Stimulated activated naive B cell treated with anti-CD40 and anti-IgM and Interleukin-4, amounts not matched to agents 10 μg/mL and 1 μg/mL and 100 μg/mL, for 72 hours (primary cell): ENCODE results near the gene ZBTB17.
A peak's percentile ranks its signal among the peaks of the same experiment; 100 is the strongest.

Experiments
- ATAC-seq, 2 donors: fragments of 150-1000 bp; cut with Tn5 transposase; replicated peaks; 2 replicates each; pipeline ENCODE4 v1.10.0; 2021; ENCODE audit warnings: moderate library complexity in 1 of 2
- DNase-seq: peaks from one replicate; pipeline ENCODE4 v3.0.0; 2021
- H3K27ac Mint-ChIP-seq: one replicate; pipeline ENCODE4 v1.8.0; 2022; ENCODE audit warnings: mild to moderate bottlenecking, mixed read lengths
- H3K27me3 Mint-ChIP-seq, 2 donors: one replicate each; pipeline ENCODE4 v1.8.0; 2022; ENCODE audit warnings: mixed read lengths in 2 of 2
- H3K36me3 Mint-ChIP-seq, 2 donors: one replicate each; pipeline ENCODE4 v1.8.0; 2022; ENCODE audit warnings: mixed read lengths in 2 of 2, mild to moderate bottlenecking in 1 of 2
- H3K4me1 Mint-ChIP-seq, 2 donors: one replicate each; pipeline ENCODE4 v1.8.0; 2022; ENCODE audit warnings: mixed read lengths in 2 of 2, mild to moderate bottlenecking in 1 of 2
- H3K4me3 Mint-ChIP-seq, 2 donors: one replicate each; pipeline ENCODE4 v1.8.0; 2022; ENCODE audit warnings: mild to moderate bottlenecking in 2 of 2, mixed read lengths in 2 of 2, moderate library complexity in 1 of 2
- H3K9me3 Mint-ChIP-seq, 2 donors: one replicate each; pipeline ENCODE4 v1.8.0; 2022; ENCODE audit warnings: mixed read lengths in 2 of 2, mild to moderate bottlenecking in 1 of 2

The ZBTB17 gene

DNA sequence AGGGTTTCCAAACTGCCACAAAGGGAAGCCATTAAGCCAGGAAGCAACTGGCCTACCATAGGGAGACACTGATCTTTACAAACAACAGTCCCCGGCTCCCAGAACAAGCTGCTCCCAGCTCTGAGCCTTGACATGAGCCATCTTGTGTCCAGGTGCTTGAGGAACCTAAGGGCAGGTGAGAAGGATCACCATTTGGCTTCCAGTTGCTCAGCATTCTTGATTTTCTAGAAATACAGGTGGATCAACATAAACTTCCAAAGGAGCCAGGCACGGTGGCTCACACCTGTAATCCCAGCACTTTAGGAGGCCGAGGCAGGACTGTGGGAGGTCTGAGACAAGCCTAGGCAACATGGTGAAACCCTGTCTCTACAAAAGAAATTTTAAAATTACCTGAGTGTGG, 21.6 kb downstream of the ZBTB17 start:
- Mint-ChIP-seq H3K4me3 (no peak overlapping the region), H3K36me3 (peaks cover 45 to 72% of the 10 kb centered on the region in 2 donors), H3K27me3 (no peaks in the 10 kb centered on the region), H3K4me1 (peaks cover 70 to 93% of the 10 kb centered on the region in 2 donors), H3K9me3 (no peaks in the 10 kb centered on the region), H3K27ac (no peak overlapping the region)
- ATAC-seq (no peak), DNase-seq (no peak)

GRCh38 chr1:15953791-15954241, 22.1 kb downstream of the ZBTB17 start:
- no peaks in the 10 kb centered on the region for H3K27me3 Mint-ChIP-seq
- no peak overlapping the region for H3K4me3 Mint-ChIP-seq
- peaks cover 72 to 93% of the 10 kb centered on the region in 2 donors for H3K4me1 Mint-ChIP-seq
- peaks cover 48 to 72% of the 10 kb centered on the region in 2 donors for H3K36me3 Mint-ChIP-seq
- H3K27ac Mint-ChIP-seq, result peak overlapping the region; percentile 51
- ATAC-seq, result no peak
- no peak for DNase-seq
- no peaks in the 10 kb centered on the region for H3K9me3 Mint-ChIP-seq

DNA sequence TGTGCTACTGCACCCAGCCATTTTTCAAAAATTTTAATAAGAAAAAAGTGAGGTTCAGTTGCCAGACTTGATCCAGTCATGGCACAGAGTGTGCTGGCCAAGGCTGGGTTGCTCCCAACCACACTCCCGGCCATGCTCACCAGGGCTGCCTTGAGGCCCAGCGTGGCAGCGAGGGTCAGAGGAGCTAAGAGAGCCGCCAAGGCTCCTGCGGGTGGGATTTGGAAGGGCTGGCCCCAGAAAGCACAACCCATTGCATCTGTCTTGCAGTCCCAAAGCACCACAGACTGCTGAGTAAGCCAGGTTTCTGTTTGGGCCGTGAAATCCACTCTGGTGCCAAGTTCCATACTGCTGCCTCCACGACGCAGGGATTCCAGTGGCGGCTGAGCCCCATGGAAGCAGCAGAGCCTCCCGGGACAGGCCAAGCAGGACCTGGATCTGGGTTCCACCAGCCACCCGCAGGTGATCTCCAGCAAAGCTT, 22.6 kb downstream of the ZBTB17 start:
- no peaks in the 10 kb centered on the region for H3K27me3 Mint-ChIP-seq
- peaks cover 72 to 93% of the 10 kb centered on the region in 2 donors for H3K4me1 Mint-ChIP-seq
- ATAC-seq (no peak), DNase-seq (no peak)
- H3K4me3 Mint-ChIP-seq, result no peak overlapping the region
- H3K9me3 Mint-ChIP-seq, result no peaks in the 10 kb centered on the region
- H3K27ac Mint-ChIP-seq, result peak overlapping the region; percentile 51
- H3K36me3 Mint-ChIP-seq, result peaks cover 46 to 67% of the 10 kb centered on the region in 2 donors

- H3K36me3 Mint-ChIP-seq, result peaks cover 48 to 66% of the 10 kb centered on the region in 2 donors
- no peak for DNase-seq
These were observed 23.3 kb downstream of the ZBTB17 start for GRCh38 chr1:15952317-15953258.

DNA sequence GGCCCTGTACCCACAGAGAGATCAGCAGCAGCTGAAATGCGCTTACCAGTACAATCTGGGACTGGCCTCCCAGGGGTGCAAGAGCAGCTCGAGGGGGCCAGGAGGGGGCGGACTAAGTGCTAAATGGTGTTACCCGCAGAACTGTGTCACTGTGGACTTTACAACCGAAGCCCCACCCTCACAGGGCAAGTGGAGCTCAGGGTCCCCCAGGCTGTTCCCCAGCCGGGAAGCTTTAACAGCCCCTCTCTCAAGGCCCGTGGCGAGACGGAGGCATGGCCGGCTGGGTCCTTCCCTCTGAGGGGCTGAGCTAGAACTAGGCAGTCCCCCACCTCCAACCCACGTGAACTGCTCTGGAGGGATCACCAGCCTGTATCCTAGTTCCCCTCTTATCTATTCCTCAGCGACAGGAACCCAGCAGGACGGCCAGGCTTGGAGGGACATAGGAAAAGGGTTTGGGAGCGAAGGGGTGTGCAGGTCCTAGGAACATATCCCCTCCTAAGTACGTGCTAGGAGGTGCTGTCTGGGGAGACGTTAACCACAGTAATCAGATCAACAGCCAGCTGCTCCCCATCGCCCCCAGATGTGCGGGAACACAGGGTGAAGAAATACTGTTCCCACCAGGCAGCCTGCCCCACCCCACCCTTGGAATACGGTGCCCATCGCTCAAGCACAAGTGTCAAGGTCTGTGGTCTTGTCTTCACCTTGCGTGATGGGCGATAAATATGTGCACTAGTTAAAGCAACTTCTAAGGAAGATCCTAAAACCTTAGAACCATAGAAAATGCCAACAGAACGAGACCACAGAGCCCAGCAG, 24.4 kb downstream of the ZBTB17 start:
- no peak for DNase-seq
- H3K27ac Mint-ChIP-seq, result peak overlapping the region; percentile 96
- H3K36me3 Mint-ChIP-seq, result peaks cover 46 to 66% of the 10 kb centered on the region in 2 donors
- H3K9me3 Mint-ChIP-seq, result no peaks in the 10 kb centered on the region
- no peaks in the 10 kb centered on the region for H3K27me3 Mint-ChIP-seq
- peak overlapping the region; percentile 39 to 57 for H3K4me3 Mint-ChIP-seq
- H3K4me1 Mint-ChIP-seq, result peaks cover 72 to 93% of the 10 kb centered on the region in 2 donors
- no peak for ATAC-seq

More at GRCh38 chr1:15952317-15953258, 23.3 kb downstream of the ZBTB17 start:
- Mint-ChIP-seq H3K27me3 (no peaks in the 10 kb centered on the region), H3K27ac (peak overlapping the region; percentile 96), H3K4me3 (peak overlapping the region in 1 of 2 donors; percentile 2), H3K9me3 (no peaks in the 10 kb centered on the region), H3K4me1 (peaks cover 73 to 93% of the 10 kb centered on the region in 2 donors)
- ATAC-seq, result no peak

DNA sequence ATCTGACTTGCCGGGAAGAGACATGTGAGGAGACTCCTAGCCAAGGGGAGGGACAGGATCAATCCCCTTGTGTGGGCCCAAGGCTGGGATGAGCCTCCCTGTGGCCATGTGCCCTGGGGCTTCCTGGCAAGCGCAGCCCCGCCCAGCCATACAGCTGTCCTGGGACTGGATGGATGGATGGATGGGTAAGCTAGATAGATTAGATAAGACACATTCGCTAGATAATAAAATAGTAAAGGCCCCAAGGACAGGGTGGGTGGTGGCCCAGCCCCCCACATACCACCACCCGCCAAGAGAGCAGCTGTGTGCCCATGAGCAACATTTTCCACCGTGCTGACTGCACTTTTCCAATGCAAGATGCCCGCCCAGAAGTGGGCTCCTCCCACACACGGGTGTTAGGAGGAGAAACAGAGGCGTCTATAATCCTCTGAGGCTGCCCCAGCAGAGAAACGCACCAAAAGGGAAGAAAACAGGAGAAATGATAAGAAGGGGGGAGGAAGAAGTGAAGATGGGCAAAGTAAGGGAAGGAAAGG, 25.1 kb downstream of the ZBTB17 start:
- ATAC-seq (peak; percentile 34 to 46), DNase-seq (peak; percentile 55)
- peak overlapping the region; percentile 57 to 77 for H3K4me3 Mint-ChIP-seq
- H3K27me3 Mint-ChIP-seq, result no peaks in the 10 kb centered on the region
- no peaks in the 10 kb centered on the region for H3K9me3 Mint-ChIP-seq
- peak overlapping the region; percentile 96 for H3K27ac Mint-ChIP-seq
- H3K36me3 Mint-ChIP-seq, result peaks cover 42 to 65% of the 10 kb centered on the region in 2 donors
- peaks cover 65 to 92% of the 10 kb centered on the region in 2 donors for H3K4me1 Mint-ChIP-seq

DNA sequence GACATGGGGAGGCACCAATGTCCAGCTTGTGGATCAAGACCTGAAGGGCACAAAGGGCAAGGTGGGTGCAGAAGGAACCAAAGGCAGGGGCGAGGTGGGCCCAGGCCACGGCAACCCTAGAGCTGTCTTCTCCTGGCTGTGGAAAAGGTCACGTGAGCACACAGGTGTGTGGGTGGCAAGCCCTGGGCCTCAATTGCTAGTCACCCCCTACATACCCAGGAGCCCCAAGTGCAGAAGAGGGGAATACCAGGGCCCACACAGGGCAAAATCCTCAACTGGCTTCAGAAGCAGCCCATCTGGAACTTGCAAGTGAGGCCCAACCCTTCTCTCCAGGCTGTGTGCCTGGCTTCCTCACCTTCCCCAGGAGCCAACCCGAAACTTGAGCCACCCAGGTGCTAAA, 25.6 kb downstream of the ZBTB17 start:
- Mint-ChIP-seq H3K27me3 (no peaks in the 10 kb centered on the region), H3K9me3 (no peaks in the 10 kb centered on the region), H3K27ac (peak overlapping the region; percentile 96), H3K4me3 (peak overlapping the region; percentile 57 to 77), H3K4me1 (peaks cover 63 to 89% of the 10 kb centered on the region in 2 donors), H3K36me3 (peaks cover 42 to 63% of the 10 kb centered on the region in 2 donors)
- peak; percentile 40 for DNase-seq
- ATAC-seq, result peak; percentile 43 to 49

DNA sequence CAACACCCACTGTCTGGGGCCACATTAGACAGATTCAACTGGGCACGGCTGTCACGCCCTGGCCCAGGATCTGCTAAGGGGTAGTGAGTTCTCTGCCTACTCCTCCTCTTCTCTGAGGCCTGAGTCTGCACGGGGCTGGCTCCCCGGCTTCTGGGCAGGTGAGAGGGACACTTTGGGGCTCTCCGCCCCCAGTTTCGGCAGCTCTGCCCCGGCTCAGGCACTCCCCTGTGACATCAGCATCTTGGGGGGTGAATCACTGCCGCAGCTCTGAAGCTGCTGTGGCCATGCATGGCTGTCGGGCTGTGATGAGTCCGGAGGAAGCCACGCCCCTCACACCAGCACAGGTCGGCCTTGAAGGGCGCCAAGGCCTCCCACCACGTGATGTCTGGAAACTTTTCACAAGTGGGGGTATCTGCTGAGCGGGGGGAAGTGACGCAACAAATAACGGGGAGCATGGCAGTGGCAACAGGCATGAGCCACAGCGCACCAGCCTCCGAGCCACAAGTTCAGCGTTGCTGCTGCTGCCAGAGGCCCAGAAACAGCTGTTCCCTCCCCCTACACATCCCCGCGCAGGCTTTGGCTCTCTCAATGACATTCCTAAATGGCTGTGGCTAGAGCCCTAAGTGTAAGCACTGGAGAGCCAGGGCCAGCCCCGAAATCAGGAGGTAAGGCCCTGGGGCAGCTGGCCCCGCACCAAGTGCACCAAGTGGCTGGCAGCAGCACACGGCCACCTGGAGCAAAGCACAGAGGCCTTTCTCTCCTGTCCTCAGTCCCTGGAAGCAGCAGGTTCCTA, 26.3 kb downstream of the ZBTB17 start:
- ATAC-seq (peak; percentile 70 to 71), DNase-seq (peak; percentile 72)
- Mint-ChIP-seq H3K36me3 (peaks cover 41 to 58% of the 10 kb centered on the region in 2 donors), H3K4me1 (peaks cover 60 to 83% of the 10 kb centered on the region in 2 donors), H3K27ac (peak overlapping the region; percentile 96), H3K4me3 (peak overlapping the region in 1 of 2 donors; percentile 53), H3K27me3 (no peaks in the 10 kb centered on the region), H3K9me3 (no peaks in the 10 kb centered on the region)

- H3K4me1 Mint-ChIP-seq, result peaks cover 59 to 76% of the 10 kb centered on the region in 2 donors
- H3K27ac Mint-ChIP-seq, result peak overlapping the region; percentile 96
- ATAC-seq, result peak; percentile 24 to 25
- H3K9me3 Mint-ChIP-seq, result no peaks in the 10 kb centered on the region
- H3K4me3 Mint-ChIP-seq, result peak overlapping the region; percentile 53 to 61
- H3K27me3 Mint-ChIP-seq, result no peaks in the 10 kb centered on the region
- DNase-seq, result no peak
- peaks cover 42 to 58% of the 10 kb centered on the region in 2 donors for H3K36me3 Mint-ChIP-seq
These were observed 27.1 kb downstream of the ZBTB17 start for GRCh38 chr1:15948595-15949452.

DNA sequence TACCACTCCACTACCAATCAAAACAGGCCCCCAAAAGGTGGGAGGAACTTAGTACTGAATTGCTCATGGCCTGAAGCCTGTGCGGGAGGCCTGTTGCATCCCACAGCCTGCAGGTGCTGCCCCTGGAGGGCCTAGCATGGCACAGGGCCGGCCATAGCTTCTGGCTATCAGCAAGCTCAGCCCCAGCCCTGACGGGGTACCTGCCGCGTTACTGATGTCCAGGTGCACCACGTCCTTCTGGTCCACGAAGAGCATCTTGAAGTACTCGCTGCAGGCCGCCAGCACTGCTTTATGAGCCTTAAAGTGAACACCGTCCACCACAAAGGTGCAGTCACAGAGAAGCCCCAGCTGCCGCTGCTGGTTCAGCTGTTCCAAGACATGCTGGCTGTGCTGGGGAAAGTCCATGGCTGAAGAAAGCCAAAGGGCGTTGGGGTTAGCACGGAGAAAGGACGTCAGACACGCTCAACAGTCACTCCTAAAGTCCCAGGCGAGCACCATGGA, 27.8 kb downstream of the ZBTB17 start:
- Mint-ChIP-seq H3K36me3 (peaks cover 37 to 53% of the 10 kb centered on the region in 2 donors), H3K9me3 (no peaks in the 10 kb centered on the region), H3K4me1 (peaks cover 55 to 71% of the 10 kb centered on the region in 2 donors), H3K27me3 (no peaks in the 10 kb centered on the region), H3K4me3 (peak overlapping the region; percentile 53 to 61), H3K27ac (peak overlapping the region; percentile 96)
- no peak for DNase-seq
- peak in 1 of 2 donors; percentile 6 for ATAC-seq

- DNase-seq, result no peak
- no peaks in the 10 kb centered on the region for H3K9me3 Mint-ChIP-seq
- H3K4me1 Mint-ChIP-seq, result peaks cover 52 to 66% of the 10 kb centered on the region in 2 donors
- no peak for ATAC-seq
- peaks cover 35 to 50% of the 10 kb centered on the region in 2 donors for H3K36me3 Mint-ChIP-seq
- peak overlapping the region; percentile 96 for H3K27ac Mint-ChIP-seq
- no peaks in the 10 kb centered on the region for H3K27me3 Mint-ChIP-seq
- peak overlapping the region; percentile 53 to 61 for H3K4me3 Mint-ChIP-seq
These were observed 28.4 kb downstream of the ZBTB17 start for GRCh38 chr1:15947382-15948090.
